ENCODE data around the gene KCNH2.

KCNH2 gene

DNA sequence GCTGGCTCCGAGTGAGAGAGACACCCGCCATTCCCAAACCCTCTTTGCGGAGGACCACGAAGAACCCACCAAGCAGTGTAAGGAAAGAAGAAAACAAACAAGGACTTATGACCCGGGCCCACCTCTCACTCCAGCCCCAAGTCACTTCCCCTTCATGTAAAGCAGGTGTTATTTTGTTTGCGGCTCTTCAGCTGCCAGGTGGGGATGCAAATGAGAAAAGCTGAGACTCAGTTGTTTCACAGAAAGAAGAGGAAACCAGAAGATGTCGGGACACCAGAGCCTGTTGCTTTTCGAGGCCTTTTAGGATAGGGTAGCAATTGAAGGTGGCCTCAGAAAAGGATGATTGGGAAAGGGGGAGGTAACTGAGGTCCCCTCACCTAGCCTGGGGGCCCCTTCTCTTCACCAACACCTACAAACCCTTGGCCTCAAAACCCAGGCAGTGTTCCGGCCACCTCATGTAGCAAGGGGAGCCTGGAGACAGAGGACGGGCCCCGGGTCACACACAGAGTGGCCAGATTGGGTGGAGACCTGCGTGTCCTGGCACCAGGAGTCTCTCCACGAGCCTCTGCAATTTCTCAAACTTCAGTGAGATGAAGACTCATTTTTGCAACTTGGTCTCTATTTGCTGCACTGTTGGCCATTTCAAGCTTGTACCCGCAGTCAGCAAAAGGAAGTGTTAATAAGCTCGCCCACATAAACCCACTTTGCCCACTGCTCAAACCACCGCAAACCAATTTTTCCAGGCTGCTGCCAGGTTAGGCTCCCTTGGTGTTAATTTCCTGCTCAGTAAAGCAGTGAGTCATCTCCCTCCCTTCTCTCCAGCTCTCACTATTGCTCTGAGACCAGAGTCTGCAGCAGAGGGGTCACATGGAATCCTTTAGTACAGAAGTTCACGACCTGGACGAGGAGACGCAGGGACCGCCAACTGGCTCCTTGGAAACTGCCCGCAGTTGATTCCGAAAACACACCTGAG is 80.3 kb downstream of the KCNH2 start:
- Histone ChIP-seq H3K27me3 (ENCODE audit: insufficient read depth, low read length) (peaks cover 30% of the 10 kb centered on the region), H3K27ac (ENCODE audit: low read depth, low read length) (no peak overlapping the region), H3K79me2 (ENCODE audit: control insufficient read depth, insufficient read depth, low read length, unreplicated experiment) (no peaks in the 10 kb centered on the region), H3K36me3 (ENCODE audit: insufficient read depth, low read length) (no peaks in the 10 kb centered on the region), H2AFZ (ENCODE audit: low read length, unreplicated experiment) (no peak overlapping the region), H3K4me3 (ENCODE audit: low read depth, low read length) (no peak overlapping the region), H3K4me1 (ENCODE audit: control insufficient read depth, insufficient read depth, low read length, unreplicated experiment) (no peaks in the 10 kb centered on the region)

DNA sequence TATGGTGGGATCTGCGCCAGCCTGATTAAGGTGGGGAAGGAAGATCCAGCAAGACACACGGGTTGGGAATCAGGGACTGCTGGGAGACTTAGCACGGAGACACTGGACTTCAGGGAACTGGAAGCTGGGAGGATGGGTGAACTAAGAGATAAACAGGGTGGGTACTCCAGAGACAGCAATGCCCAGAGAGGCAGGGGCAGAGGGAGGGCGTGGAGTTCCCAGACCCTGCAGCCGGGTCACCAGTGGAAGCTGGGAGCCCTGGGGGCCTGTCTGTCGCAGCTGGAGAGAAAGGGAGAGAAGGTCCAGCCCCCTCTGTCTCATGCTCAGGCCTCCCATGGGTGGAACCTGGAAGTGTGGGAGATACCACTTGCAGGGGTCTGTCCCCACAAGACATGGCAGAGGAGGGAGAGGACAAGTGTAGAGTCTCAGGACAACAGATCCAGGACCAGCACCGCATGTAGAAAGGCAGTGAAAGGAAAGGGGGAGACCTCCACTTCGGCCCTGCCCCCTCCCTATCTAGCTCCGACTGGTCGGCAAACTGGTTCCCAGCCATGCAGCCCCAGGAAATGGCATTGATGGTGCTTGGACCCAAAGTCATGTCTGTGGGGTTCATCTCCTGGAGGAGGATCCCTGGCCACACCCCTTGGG is 81.4 kb downstream of the KCNH2 start:
- H3K4me1 ChIP-seq (ENCODE audit: control insufficient read depth, insufficient read depth, low read length, unreplicated experiment): no peaks in the 10 kb centered on the region
- H3K79me2 ChIP-seq (ENCODE audit: control insufficient read depth, insufficient read depth, low read length, unreplicated experiment): no peaks in the 10 kb centered on the region
- no peak overlapping the region for H3K27ac ChIP-seq (ENCODE audit: low read depth, low read length)
- H2AFZ ChIP-seq (ENCODE audit: low read length, unreplicated experiment): no peak overlapping the region
- peaks cover 33% of the 10 kb centered on the region for H3K27me3 ChIP-seq (ENCODE audit: insufficient read depth, low read length)
- H3K36me3 ChIP-seq (ENCODE audit: insufficient read depth, low read length): no peaks in the 10 kb centered on the region
- H3K4me3 ChIP-seq (ENCODE audit: low read depth, low read length): no peak overlapping the region

DNA sequence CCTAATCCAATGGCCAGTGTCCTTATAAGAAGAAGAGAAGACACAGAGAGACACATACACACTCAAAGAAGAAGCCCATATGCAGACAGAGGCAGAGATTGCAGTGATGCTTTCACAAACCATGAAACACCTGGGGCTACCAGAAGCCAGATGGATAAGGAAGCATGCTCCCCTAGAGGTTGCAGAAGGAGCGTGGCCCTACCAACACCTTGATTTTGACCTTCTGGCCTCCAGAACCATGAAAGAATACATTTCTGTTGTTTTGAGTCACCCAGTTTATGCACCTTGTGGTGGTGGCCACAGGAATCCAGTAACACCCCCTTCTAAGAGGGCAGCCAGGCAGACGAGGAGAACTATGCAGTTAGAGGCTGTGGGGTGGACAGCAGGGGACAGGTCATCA is 82.3 kb downstream of the KCNH2 start:
- H3K36me3 ChIP-seq (ENCODE audit: insufficient read depth, low read length): no peaks in the 10 kb centered on the region
- no peaks in the 10 kb centered on the region for H3K4me1 ChIP-seq (ENCODE audit: control insufficient read depth, insufficient read depth, low read length, unreplicated experiment)
- H3K79me2 ChIP-seq (ENCODE audit: control insufficient read depth, insufficient read depth, low read length, unreplicated experiment): no peaks in the 10 kb centered on the region
- no peak overlapping the region for H3K4me3 ChIP-seq (ENCODE audit: low read depth, low read length)
- no peak overlapping the region for H2AFZ ChIP-seq (ENCODE audit: low read length, unreplicated experiment)
- H3K27me3 ChIP-seq (ENCODE audit: insufficient read depth, low read length): peaks cover 32% of the 10 kb centered on the region
- no peak overlapping the region for H3K27ac ChIP-seq (ENCODE audit: low read depth, low read length)
